Right cardiac atrium (tissue), 5 donors: ENCODE results near the gene TTLL6. TPM values are rescaled to one million over a fixed set of nuclear protein-coding genes. Genes with fewer than 3 reads are reported as not detected.
A peak's percentile ranks its signal among the peaks of the same experiment; 100 is the strongest.

Source experiments
- ATAC-seq, 2 donors: fragments of 200-7000 bp; cut with Tn5 transposase; one replicate each; pipeline versions ENCODE4 v1.8.0 to v1.9.1; 2020; ENCODE audit warnings: moderate library complexity in 2 of 2, mild to moderate bottlenecking in 1 of 2
- DNase-seq, 3 donors: peaks; one replicate each; pipeline ENCODE4 v3.0.0-alpha.2; 2020
- H3K27ac ChIP-seq: one replicate; pipeline ENCODE4 v1.5.1; 2013; ENCODE audit warnings: mild to moderate bottlenecking, low read length, control low read depth, moderate library complexity
- H3K27me3 ChIP-seq: one replicate; pipeline ENCODE4 v1.6.1; 2013; ENCODE audit not compliant: control insufficient read depth, insufficient read depth
- H3K4me1 ChIP-seq: one replicate; pipeline ENCODE4 v1.6.1; 2013; ENCODE audit warnings: low read length; ENCODE audit not compliant: control insufficient read depth, insufficient read depth
- H3K4me3 ChIP-seq: one replicate; pipeline ENCODE4 v1.5.1; 2013; ENCODE audit warnings: low read length, control low read depth
- H3K9me3 ChIP-seq: one replicate; pipeline ENCODE4 v1.6.1; 2013; ENCODE audit warnings: low read length; ENCODE audit not compliant: control insufficient read depth
- WGBS: extraction: QIAGEN DNeasy Blood & Tissue Kit; methylation state at CpG from one replicate; pipeline ENCODE4 v1.1.7; 2013; 5-methylcytosine and 5-hydroxymethylcytosine counted together
- intact Hi-C, 4 donors: fragments of 100-400 bp; cut with DNase I; formaldehyde crosslinking; loops; one replicate each; pipeline versions ENCODE4 v1.11.0 to v1.14.0; 2022 to 2023
- long read RNA-seq, 4 donors: library from polyadenylated mRNA; unstranded; transcript quantifications; one replicate each; pipeline ENCODE4 v2.0.0, GENCODE V29; 2020 to 2021
- polyA plus RNA-seq: library from polyadenylated mRNA; stranded (reverse); fragments of 200-250 nt; gene quantifications from one replicate; pipeline ENCODE4 v1.2.3, GENCODE V29; 2013
- total RNA-seq, 4 donors: library from RNA; stranded (reverse); fragmentation: NEBNext Ultra II Directional; extraction: Animal tissue kit (Norgen Biotek cat#: 25700); gene quantifications; one replicate each; pipeline ENCODE4 v1.2.1, GENCODE V29; 2021
- donor health status: healthy with polysubstance abuse.
- donor health status: DM: no; HTN: yes; CAD: no.
- donor health status: DM: no; HTN: no; CAD: no.
- donor health status: DM: no; HTN: yes; CAD: no; lungs with severe emphysema.
- donor health status: DM: yes; HTN: yes; CAD: no.

TTLL6 gene
- total RNA-seq (under 1 TPM in 2 of 4 donors, not detected in 2; 0.06 to 0.23 TPM), polyA plus RNA-seq (0.27 TPM)
- long read RNA-seq, donor 1 = 0 reads
- long read RNA-seq, donor 2 = 0 reads
- long read RNA-seq, donor 3, partial matches to known transcripts = 0 of 1 reads
- long read RNA-seq, donor 3, other reads (novel, unspliced or antisense) = 1 of 1 reads
- long read RNA-seq, donor 4 = 0 reads

DNA sequence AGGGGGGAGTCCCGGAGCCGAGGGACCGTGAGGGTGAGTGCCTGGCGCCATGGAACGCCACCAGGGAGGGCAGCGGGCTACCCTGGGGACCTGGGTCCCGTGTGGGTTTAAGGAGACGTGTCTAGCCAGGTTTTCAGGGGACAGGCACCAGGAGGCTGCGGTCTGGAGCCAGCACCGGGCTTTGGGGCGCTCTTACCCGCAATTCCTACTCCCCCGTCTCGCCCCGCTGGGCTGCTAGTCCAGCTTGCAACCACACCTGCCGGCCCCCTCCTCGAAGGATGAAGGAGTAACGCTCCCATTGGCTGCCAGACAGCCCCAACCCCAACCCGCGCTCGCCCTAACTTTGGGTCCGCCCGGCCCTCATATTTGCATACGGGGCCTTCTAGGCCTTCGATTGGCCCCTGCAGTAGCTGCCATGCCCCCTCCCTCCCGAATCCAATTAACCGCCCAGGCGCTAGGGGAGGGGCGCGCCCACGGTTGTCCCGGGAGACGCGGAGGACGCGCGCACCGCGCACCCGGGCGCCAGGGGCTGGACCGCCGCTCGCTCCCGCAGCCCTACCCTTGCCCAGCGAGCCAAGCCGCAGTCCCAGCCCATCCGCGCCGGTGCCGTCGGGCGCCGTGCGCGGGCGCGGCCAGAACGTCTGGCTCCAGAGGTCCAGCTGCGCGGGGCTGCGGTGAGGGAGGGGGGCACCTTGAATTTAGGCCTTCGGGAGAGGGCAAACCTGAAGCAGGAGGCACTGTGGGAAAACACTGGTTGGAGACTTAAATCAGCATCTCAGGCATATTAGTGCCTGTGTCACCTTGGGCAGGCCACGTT, at the start of gene TTLL6:
Gene TTLL6, minus strand, starts transcription at position 456 of the 817 bp plus-strand sequence. Its CDS starts 157 bp downstream, at position 299.
- H3K27ac ChIP-seq = no peak within 1 kb of the TSS
- H3K9me3 ChIP-seq = no peaks in the 10 kb centered on the region
- intact Hi-C loops = loop anchor here in 1 of 4 donors (5.0 kb wide), 1 partner anchor 60 kb away; no protein-coding TSS in a partner anchor
- peak within 1 kb of the TSS; percentile 37 for H3K4me3 ChIP-seq
- WGBS = 2% methylated on average over 64 of the region's 64 CpGs
- H3K4me1 ChIP-seq = no peaks in the 10 kb centered on the region
- ATAC-seq = peak; percentile 98 to 99
- DNase-seq = peak; percentile 89 to 94 (median 94)
- H3K27me3 ChIP-seq = no peaks in the 10 kb centered on the region

GRCh38 chr17:48860456-48860855, 43.4 kb upstream of the TTLL6 start:
- H3K9me3 ChIP-seq = no peaks in the 10 kb centered on the region
- no peak for ATAC-seq
- DNase-seq = no peak
- H3K27me3 ChIP-seq = no peaks in the 10 kb centered on the region
- H3K4me1 ChIP-seq = no peaks in the 10 kb centered on the region
- no peak overlapping the region for H3K27ac ChIP-seq
- 94% methylated on average over 4 of the region's 4 CpGs for WGBS
- no peak overlapping the region for H3K4me3 ChIP-seq
- intact Hi-C loops = no loop called here

DNA sequence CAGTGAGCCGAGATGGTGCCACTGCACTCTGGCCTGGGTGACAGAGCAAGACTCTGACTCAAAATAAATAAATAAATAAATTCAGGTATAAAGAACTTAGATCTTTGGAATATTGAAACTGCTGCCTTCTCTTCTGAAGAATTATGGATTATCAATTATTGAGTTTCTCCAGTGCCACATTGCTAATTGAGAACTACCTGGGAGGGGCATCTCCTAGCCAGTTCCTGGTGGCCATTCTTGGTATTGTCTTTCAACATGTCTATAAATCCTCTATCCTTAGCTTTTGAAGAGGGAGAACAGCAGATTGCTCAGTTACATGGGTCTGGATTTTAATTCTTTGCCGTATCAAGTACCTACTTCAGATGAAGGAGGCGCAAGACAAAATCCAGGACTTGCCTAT, 43.0 kb upstream of the TTLL6 start:
- WGBS = 96% methylated on average over 3 of the region's 3 CpGs
- Histone ChIP-seq H3K4me3 (no peak overlapping the region), H3K4me1 (no peaks in the 10 kb centered on the region), H3K9me3 (no peaks in the 10 kb centered on the region), H3K27ac (no peak overlapping the region), H3K27me3 (no peaks in the 10 kb centered on the region)
- intact Hi-C loops = no loop called here
- ATAC-seq (no peak), DNase-seq (no peak)

- no peaks in the 10 kb centered on the region for H3K27me3 ChIP-seq
- no peak for ATAC-seq
These were observed 39.2 kb upstream of the TTLL6 start for GRCh38 chr17:48856122-48856821.

GRCh38 chr17:48854774-48855476, 37.9 kb upstream of the TTLL6 start:
- no peaks in the 10 kb centered on the region for H3K4me1 ChIP-seq
- no peak for ATAC-seq
- intact Hi-C loops = no loop called here
- H3K27me3 ChIP-seq = no peaks in the 10 kb centered on the region
- 85% methylated on average over 7 of the region's 7 CpGs for WGBS
- DNase-seq = no peak
- H3K4me3 ChIP-seq = no peak overlapping the region
- no peaks in the 10 kb centered on the region for H3K9me3 ChIP-seq
- no peak overlapping the region for H3K27ac ChIP-seq

More at GRCh38 chr17:48856122-48856821, 39.2 kb upstream of the TTLL6 start:
- Histone ChIP-seq H3K9me3 (no peaks in the 10 kb centered on the region), H3K4me3 (no peak overlapping the region), H3K4me1 (no peaks in the 10 kb centered on the region), H3K27ac (no peak overlapping the region)
- no peak for DNase-seq
- WGBS = 58% methylated on average over 3 of the region's 3 CpGs
- intact Hi-C loops = no loop called here

DNA sequence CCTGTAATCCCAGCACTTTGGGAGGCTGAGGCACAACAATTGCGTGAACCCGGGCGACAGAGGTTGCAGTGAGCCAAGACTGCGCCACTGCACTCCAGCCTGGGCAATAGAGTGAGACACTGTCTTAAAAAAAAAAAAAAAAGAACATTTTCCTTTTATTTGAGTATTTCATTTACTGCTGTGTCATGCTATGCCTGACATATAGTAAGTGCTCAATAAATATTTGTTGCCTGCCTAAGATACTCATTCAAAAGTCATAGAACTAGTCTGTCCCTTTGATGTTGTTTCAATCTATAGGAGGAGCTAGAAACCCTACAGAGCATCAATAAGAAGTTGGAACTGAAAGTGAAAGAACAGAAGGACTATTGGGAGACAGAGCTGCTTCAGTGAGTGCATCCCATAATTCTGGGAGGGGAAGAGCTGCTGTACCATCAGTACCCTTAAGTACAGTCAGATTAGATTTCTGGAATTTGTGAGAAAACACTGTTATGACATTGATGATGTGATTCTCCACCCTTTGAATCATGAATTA, 33.8 kb upstream of the TTLL6 start:
- WGBS = 98% methylated on average over 4 of the region's 4 CpGs
- DNase-seq (no peak), ATAC-seq (no peak)
- Histone ChIP-seq H3K4me3 (no peak overlapping the region), H3K4me1 (no peaks in the 10 kb centered on the region), H3K27ac (no peak overlapping the region), H3K9me3 (no peaks in the 10 kb centered on the region), H3K27me3 (no peaks in the 10 kb centered on the region)
- intact Hi-C loops = no loop called here

GRCh38 chr17:48843187-48843900, 26.3 kb upstream of the TTLL6 start:
- DNase-seq (no peak), ATAC-seq (peak; percentile 20 to 54)
- intact Hi-C loops = no loop called here
- 60% methylated on average over 6 of the region's 6 CpGs for WGBS
- H3K4me1 ChIP-seq = peaks cover 4% of the 10 kb centered on the region
- H3K27ac ChIP-seq = peak overlapping the region; percentile 21
- H3K9me3 ChIP-seq = no peaks in the 10 kb centered on the region
- no peak overlapping the region for H3K4me3 ChIP-seq
- no peaks in the 10 kb centered on the region for H3K27me3 ChIP-seq

- Histone ChIP-seq H3K27ac (peak overlapping the region; percentile 87), H3K4me1 (peaks cover 4% of the 10 kb centered on the region), H3K9me3 (no peaks in the 10 kb centered on the region), H3K27me3 (no peaks in the 10 kb centered on the region), H3K4me3 (no peak overlapping the region)
- 80% methylated on average over 3 of the region's 3 CpGs for WGBS
- intact Hi-C loops = no loop called here
- DNase-seq (no peak), ATAC-seq (no peak)
These were observed 25.7 kb upstream of the TTLL6 start for GRCh38 chr17:48842746-48843145.

DNA sequence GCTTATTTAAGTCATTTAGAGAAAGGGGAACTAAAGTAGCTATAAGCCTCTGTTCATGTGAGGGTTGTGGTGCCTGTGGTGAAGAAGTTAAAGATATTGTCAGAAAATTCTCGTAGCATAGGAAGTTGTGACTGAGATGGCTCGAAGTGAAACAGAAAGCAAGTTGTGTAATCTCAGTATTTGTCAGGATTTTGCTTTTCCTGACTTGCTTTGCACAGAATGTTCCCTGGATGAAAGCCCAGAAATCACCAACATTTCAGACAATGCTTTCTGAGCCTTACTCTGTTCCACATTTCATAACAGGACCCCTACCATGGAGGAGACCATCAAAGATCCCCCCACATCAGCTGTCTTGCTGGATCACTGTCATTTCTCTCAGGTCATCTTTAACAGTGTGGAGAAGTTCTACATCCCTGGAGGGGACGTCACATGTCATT, 24.4 kb upstream of the TTLL6 start:
- H3K4me1 ChIP-seq = peaks cover 4% of the 10 kb centered on the region

DNA sequence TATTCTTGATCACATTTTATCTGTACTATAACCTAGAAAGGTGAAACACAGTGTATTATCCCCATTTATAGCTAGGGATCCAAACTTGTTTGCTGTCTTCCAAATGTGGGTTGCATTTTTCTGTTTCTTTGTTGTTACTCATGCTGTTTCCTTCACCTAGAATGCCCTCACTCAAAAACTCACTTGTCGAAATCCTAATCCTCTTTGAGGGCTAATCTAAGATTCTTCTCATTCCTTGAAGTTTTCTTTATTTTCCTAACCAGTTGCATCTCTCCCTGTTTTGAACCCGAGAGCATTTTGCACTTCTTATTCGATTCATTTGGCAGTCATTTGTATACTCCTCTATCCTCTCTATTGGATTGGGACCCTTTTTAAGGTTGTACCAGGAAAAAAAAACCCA, 23.4 kb upstream of the TTLL6 start:
- Histone ChIP-seq H3K4me1 (peaks cover 7% of the 10 kb centered on the region), H3K27me3 (no peaks in the 10 kb centered on the region), H3K4me3 (no peak overlapping the region), H3K27ac (peak overlapping the region; percentile 29), H3K9me3 (no peaks in the 10 kb centered on the region)
- WGBS = 33% methylated on average over 3 of the region's 3 CpGs
- no peak for ATAC-seq
- intact Hi-C loops = no loop called here
- no peak for DNase-seq

More for the DNA sequence above, 24.4 kb upstream of the TTLL6 start:
- 7% methylated on average over 3 of the region's 3 CpGs for WGBS
- peak; percentile 80 to 85 for ATAC-seq
- H3K9me3 ChIP-seq = no peaks in the 10 kb centered on the region
- no peaks in the 10 kb centered on the region for H3K27me3 ChIP-seq
- H3K27ac ChIP-seq = peak overlapping the region; percentile 100
- H3K4me3 ChIP-seq = peak overlapping the region; percentile 63
- intact Hi-C loops = no loop called here
- DNase-seq = no peak
